CD4-positive, alpha-beta T cell treated with Interleukin-10 for 1 hour (primary cell): ENCODE results near the gene FZD10.

Experiments used
- DNase-seq: peaks from one replicate; pipeline ENCODE4 v3.0.0-alpha.2; 2020

Gene FZD10

GRCh38 chr12:130156652-130157275, 5.5 kb upstream of the FZD10 start:
- no peak for DNase-seq

- DNase-seq: no peak
These were observed 4.1 kb upstream of the FZD10 start for GRCh38 chr12:130157998-130158753.

- no peak for DNase-seq
These were observed 3.6 kb upstream of the FZD10 start for GRCh38 chr12:130158754-130159059.

- DNase-seq: no peak
These were observed 2.0 kb upstream of the FZD10 start for GRCh38 chr12:130160306-130160705.

- no peak for DNase-seq
These were observed 1.5 kb upstream of the FZD10 start for GRCh38 chr12:130160711-130161231.

GRCh38 chr12:130161261-130162243, 712 bp upstream of the FZD10 start:
- no peak for DNase-seq

GRCh38 chr12:130162745-130163460, 639 bp downstream of the FZD10 start:
- DNase-seq: no peak

- no peak for DNase-seq
These were observed 1.4 kb downstream of the FZD10 start for GRCh38 chr12:130163461-130164215.

- DNase-seq: no peak
These were observed 1.9 kb downstream of the FZD10 start for GRCh38 chr12:130164216-130164542.

GRCh38 chr12:130164936-130165335, 2.7 kb downstream of the FZD10 start:
- DNase-seq: no peak

GRCh38 chr12:130166306-130166705, 4.0 kb downstream of the FZD10 start:
- DNase-seq: no peak

- DNase-seq: no peak
These were observed 5.3 kb downstream of the FZD10 start for GRCh38 chr12:130167537-130167936.

- DNase-seq: no peak
These were observed 7.0 kb downstream of the FZD10 start for GRCh38 chr12:130169256-130169655.

GRCh38 chr12:130169924-130170323, 7.7 kb downstream of the FZD10 start:
- DNase-seq: no peak

- no peak for DNase-seq
These were observed 8.3 kb downstream of the FZD10 start for GRCh38 chr12:130170611-130171010.

GRCh38 chr12:130177635-130178242, 15.5 kb downstream of the FZD10 start:
- no peak for DNase-seq

- DNase-seq: no peak
These were observed 16.0 kb downstream of the FZD10 start for GRCh38 chr12:130178282-130178681.

GRCh38 chr12:130179191-130179590, 16.9 kb downstream of the FZD10 start:
- DNase-seq: no peak

- DNase-seq: no peak
These were observed 17.4 kb downstream of the FZD10 start for GRCh38 chr12:130179621-130180020.

GRCh38 chr12:130181211-130181610, 18.9 kb downstream of the FZD10 start:
- DNase-seq: no peak

GRCh38 chr12:130183585-130184370, 21.5 kb downstream of the FZD10 start:
- no peak for DNase-seq
